WTC11 (cell line): ENCODE data around the gene SH3BP5L. TPM values are rescaled to one million over a fixed set of nuclear protein-coding genes. Genes with fewer than 3 reads are reported as not detected.

Experiments
- ATAC-seq: fragments of 200-7000 bp; cut with Tn5 transposase; 2 replicates; pipeline ENCODE4 v1.10.0; 2021; ENCODE audit warnings: mild to moderate bottlenecking, moderate library complexity
- CTCF ChIA-PET: fragments of 300-600 bp; sonication (Branson Sonifier 250); formaldehyde crosslinking; loops from one replicate; lab custom pipeline; 2021; ENCODE audit warnings: antibody characterized with exemption; lab: Charles Lee
- POLR2A ChIA-PET: fragments of 350-600 bp; sonication (Branson Sonifier 250); formaldehyde crosslinking; loops from one replicate; lab custom pipeline; 2021; ENCODE audit warnings: antibody characterized with exemption; lab: Charles Lee
- DNase-seq: peaks from one replicate; pipeline ENCODE4 v3.0.0; 2021; ENCODE audit warnings: low spot score
- H3K27ac Mint-ChIP-seq: 2 replicates; pipeline ENCODE4 v1.8.0; 2021; ENCODE audit warnings: mixed read lengths
- H3K27me3 Mint-ChIP-seq: 2 replicates; pipeline ENCODE4 v1.8.0; 2021; ENCODE audit warnings: low read depth, mild to moderate bottlenecking, moderate library complexity, mixed read lengths
- H3K36me3 Mint-ChIP-seq: 2 replicates; pipeline ENCODE4 v1.8.0; 2021; ENCODE audit warnings: mixed read lengths
- H3K4me1 Mint-ChIP-seq: 2 replicates; pipeline ENCODE4 v1.8.0; 2022; ENCODE audit warnings: mixed read lengths
- H3K4me3 Mint-ChIP-seq: 2 replicates; pipeline ENCODE4 v1.8.0; 2021; ENCODE audit warnings: mild to moderate bottlenecking, moderate library complexity, mixed read lengths
- H3K9me3 Mint-ChIP-seq: 2 replicates; pipeline ENCODE4 v1.8.0; 2021; ENCODE audit warnings: mixed read lengths
- CBFB ChIP-seq: sonication (generic); formaldehyde crosslinking; IDR thresholded peaks from 2 replicates; pipeline ENCODE4 v1.8.1; 2022; ENCODE audit warnings: mild to moderate bottlenecking, low read depth, missing genetic modification reagents
- FOXK1 ChIP-seq: sonication (generic); formaldehyde crosslinking; IDR thresholded peaks from 2 replicates; pipeline ENCODE4 v1.8.0; 2022; ENCODE audit warnings: mild to moderate bottlenecking, moderate library complexity, missing genetic modification reagents
- GRHL2 ChIP-seq: fragments of 250-450 bp; sonication (Bioruptor Pico); IDR thresholded peaks from 2 replicates; pipeline ENCODE4 v1.8.0; 2022; ENCODE audit warnings: mild to moderate bottlenecking, moderate library complexity; ENCODE audit not compliant: insufficient replicate concordance, severe bottlenecking
- HMGA2 ChIP-seq: fragments of 250-450 bp; sonication (Bioruptor Pico); IDR thresholded peaks from 2 replicates; pipeline ENCODE4 v1.4.0; 2021; ENCODE audit warnings: mild to moderate bottlenecking, moderate library complexity
- NR3C1 ChIP-seq: sonication (generic); formaldehyde crosslinking; conservative IDR thresholded peaks from 2 replicates; pipeline ENCODE4 v1.8.1; 2023; ENCODE audit warnings: low read depth, mild to moderate bottlenecking, missing genetic modification reagents
- OVOL2 ChIP-seq: fragments of 250-450 bp; sonication (Bioruptor Pico); IDR thresholded peaks from 2 replicates; pipeline ENCODE4 v1.9.0; 2021; ENCODE audit warnings: mild to moderate bottlenecking, borderline replicate concordance
- SMAD4 ChIP-seq: sonication (generic); formaldehyde crosslinking; IDR thresholded peaks from 2 replicates; pipeline ENCODE4 v1.8.0; 2022; ENCODE audit warnings: mild to moderate bottlenecking, missing genetic modification reagents
- TCF7 ChIP-seq: sonication (generic); formaldehyde crosslinking; IDR thresholded peaks from 2 replicates; pipeline ENCODE4 v1.8.0; 2022; ENCODE audit warnings: mild to moderate bottlenecking, low read depth, missing genetic modification reagents, moderate library complexity
- ZNF121 ChIP-seq: sonication (generic); formaldehyde crosslinking; IDR thresholded peaks from 2 replicates; pipeline ENCODE4 v1.8.0; 2023; ENCODE audit warnings: missing genetic modification reagents
- ZNF263 ChIP-seq: sonication (generic); formaldehyde crosslinking; IDR thresholded peaks from 2 replicates; pipeline ENCODE4 v1.8.1; 2022; ENCODE audit warnings: low read depth, mild to moderate bottlenecking, moderate library complexity, missing genetic modification reagents
- total RNA-seq: library from RNA; stranded (reverse); gene quantifications from 3 replicates; pipeline ENCODE4 v1.2.3, GENCODE V29; 2021
- TF ChIP-seq, protein P1 (sequence below): sonication (generic); formaldehyde crosslinking; IDR thresholded peaks from 2 replicates; pipeline ENCODE4 v1.8.1; 2023; ENCODE audit warnings: mild to moderate bottlenecking, missing genetic modification reagents
- TF ChIP-seq, protein P2 (sequence below): sonication (generic); formaldehyde crosslinking; IDR thresholded peaks from 2 replicates; pipeline ENCODE4 v1.8.1; 2022; ENCODE audit warnings: low read depth, mild to moderate bottlenecking, moderate library complexity, missing genetic modification reagents, borderline replicate concordance
- TF ChIP-seq, protein P3 (sequence below): sonication (generic); formaldehyde crosslinking; IDR thresholded peaks from 2 replicates; pipeline ENCODE4 v1.8.1; 2023; ENCODE audit warnings: mild to moderate bottlenecking, missing genetic modification reagents, moderate library complexity
- TF ChIP-seq, protein P4 (sequence below): fragments of 250-450 bp; sonication (Bioruptor Pico); IDR thresholded peaks from 2 replicates; pipeline ENCODE4 v1.8.0; 2021; ENCODE audit warnings: mild to moderate bottlenecking
- TF ChIP-seq, protein P5 (sequence below): fragments of 250-450 bp; sonication (Bioruptor Pico); conservative IDR thresholded peaks from 2 replicates; pipeline ENCODE4 v1.9.0; 2021; ENCODE audit warnings: mild to moderate bottlenecking

The SH3BP5L gene
- total RNA-seq, 1 experiment from 2014 or later, result 32.9 TPM

DNA sequence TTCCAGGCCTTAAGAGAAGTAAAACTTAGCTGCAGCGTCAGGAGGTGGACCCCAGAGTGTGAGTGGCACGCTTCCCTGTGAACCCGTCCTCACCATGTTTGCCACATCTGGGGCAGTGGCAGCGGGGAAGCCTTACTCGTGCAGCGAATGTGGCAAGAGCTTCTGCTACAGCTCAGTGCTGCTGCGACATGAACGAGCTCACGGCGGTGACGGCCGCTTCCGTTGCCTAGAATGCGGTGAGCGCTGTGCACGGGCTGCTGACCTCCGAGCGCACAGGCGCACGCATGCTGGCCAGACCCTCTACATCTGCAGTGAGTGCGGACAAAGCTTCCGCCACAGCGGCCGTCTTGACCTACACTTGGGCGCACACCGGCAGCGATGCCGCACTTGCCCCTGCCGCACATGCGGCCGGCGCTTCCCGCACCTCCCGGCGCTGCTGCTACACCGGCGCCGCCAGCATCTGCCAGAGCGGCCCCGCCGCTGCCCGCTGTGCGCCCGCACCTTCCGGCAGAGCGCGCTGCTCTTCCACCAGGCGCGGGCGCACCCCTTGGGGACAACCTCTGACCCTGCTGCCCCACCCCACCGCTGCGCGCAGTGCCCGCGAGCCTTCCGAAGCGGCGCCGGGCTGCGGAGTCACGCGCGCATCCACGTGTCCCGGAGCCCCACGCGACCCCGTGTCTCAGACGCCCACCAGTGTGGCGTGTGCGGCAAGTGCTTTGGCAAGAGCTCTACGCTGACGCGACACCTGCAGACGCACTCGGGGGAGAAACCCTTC, 21.7 kb upstream of the SH3BP5L start (continued):
- TF ChIP-seq, protein P1, sequence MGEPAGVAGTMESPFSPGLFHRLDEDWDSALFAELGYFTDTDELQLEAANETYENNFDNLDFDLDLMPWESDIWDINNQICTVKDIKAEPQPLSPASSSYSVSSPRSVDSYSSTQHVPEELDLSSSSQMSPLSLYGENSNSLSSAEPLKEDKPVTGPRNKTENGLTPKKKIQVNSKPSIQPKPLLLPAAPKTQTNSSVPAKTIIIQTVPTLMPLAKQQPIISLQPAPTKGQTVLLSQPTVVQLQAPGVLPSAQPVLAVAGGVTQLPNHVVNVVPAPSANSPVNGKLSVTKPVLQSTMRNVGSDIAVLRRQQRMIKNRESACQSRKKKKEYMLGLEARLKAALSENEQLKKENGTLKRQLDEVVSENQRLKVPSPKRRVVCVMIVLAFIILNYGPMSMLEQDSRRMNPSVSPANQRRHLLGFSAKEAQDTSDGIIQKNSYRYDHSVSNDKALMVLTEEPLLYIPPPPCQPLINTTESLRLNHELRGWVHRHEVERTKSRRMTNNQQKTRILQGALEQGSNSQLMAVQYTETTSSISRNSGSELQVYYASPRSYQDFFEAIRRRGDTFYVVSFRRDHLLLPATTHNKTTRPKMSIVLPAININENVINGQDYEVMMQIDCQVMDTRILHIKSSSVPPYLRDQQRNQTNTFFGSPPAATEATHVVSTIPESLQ (CRISPR knock-in tag), result no peak
- no peak for TF ChIP-seq NR3C1 (CRISPR knock-in tag)
- TF ChIP-seq ZNF263 (CRISPR knock-in tag), result no peak
- TF ChIP-seq, protein P2, sequence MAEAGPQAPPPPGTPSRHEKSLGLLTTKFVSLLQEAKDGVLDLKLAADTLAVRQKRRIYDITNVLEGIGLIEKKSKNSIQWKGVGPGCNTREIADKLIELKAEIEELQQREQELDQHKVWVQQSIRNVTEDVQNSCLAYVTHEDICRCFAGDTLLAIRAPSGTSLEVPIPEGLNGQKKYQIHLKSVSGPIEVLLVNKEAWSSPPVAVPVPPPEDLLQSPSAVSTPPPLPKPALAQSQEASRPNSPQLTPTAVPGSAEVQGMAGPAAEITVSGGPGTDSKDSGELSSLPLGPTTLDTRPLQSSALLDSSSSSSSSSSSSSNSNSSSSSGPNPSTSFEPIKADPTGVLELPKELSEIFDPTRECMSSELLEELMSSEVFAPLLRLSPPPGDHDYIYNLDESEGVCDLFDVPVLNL (CRISPR knock-in tag), result no peak
- TF ChIP-seq CBFB (CRISPR knock-in tag), result no peak
- no peak for TF ChIP-seq SMAD4 (CRISPR knock-in tag)
- no peak for TF ChIP-seq GRHL2 (CRISPR knock-in tag)

DNA sequence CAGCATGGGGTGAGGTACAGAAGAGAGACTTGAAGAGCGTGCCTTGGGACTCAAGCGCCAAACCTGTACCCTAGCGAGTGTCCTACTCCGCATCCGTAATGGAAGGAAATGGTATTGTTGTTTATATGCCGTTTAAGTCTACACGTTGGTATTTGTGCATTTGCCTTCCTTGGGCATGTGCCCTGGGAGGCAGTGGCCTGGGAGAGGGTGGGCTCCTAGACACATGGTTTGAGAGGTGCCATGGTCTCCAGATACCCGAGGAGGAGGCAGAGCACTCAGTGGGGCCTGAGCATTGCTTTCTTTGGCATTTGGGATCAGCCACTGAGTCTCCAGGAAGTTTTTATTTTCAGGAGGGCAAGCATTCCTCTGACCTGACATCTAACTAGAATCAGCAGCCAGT, 18.8 kb upstream of the SH3BP5L start:
- ATAC-seq, result no peak
- peaks cover 2% of the 10 kb centered on the region for H3K4me1 Mint-ChIP-seq
- H3K27me3 Mint-ChIP-seq, result no peaks in the 10 kb centered on the region
- H3K9me3 Mint-ChIP-seq, result no peaks in the 10 kb centered on the region
- no peak for TF ChIP-seq TCF7 (CRISPR knock-in tag)
- TF ChIP-seq, protein P3, sequence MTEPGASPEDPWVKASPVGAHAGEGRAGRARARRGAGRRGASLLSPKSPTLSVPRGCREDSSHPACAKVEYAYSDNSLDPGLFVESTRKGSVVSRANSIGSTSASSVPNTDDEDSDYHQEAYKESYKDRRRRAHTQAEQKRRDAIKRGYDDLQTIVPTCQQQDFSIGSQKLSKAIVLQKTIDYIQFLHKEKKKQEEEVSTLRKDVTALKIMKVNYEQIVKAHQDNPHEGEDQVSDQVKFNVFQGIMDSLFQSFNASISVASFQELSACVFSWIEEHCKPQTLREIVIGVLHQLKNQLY, result no peak
- no peak for TF ChIP-seq OVOL2 (CRISPR knock-in tag)
- no peak overlapping the region for H3K4me3 Mint-ChIP-seq
- DNase-seq, result no peak
- ChIA-PET POLR2A (no interaction called here), CTCF (interaction anchor here (1.1 kb wide), 1 partner anchor 14 kb away, joined by 3 read pairs; the partner anchor contains the start of gene ZNF692)
- no peak overlapping the region for H3K27ac Mint-ChIP-seq
- H3K36me3 Mint-ChIP-seq, result peaks cover 22% of the 10 kb centered on the region

DNA sequence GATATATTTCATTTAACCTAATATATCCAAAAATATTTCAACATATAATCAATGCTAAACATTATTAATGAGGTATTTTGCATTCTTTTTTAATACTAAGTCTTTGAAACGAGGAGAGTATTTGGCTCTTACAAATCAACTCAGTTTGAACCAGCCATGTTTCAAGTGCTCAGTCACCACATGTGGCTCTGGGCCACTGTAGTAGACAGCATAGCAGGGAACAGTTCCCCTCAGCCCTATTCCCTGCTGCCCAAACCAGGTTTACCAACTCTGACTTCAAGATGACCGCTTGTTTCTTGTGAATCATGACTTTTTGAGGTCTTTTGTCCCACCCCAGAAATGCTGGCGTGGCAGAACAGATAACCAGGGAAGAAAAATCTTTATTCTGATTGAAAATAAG, 18.0 kb upstream of the SH3BP5L start:
- ATAC-seq, result no peak
- no peak for TF ChIP-seq TCF7 (CRISPR knock-in tag)
- no peak for TF ChIP-seq FOXK1 (CRISPR knock-in tag)
- peak; percentile 78; the same call in 1 of the 2 replicates for TF ChIP-seq HMGA2 (CRISPR knock-in tag)
- Mint-ChIP-seq H3K27ac (no peak overlapping the region), H3K9me3 (no peaks in the 10 kb centered on the region), H3K36me3 (peaks cover 17% of the 10 kb centered on the region), H3K4me3 (no peak overlapping the region), H3K27me3 (no peaks in the 10 kb centered on the region), H3K4me1 (peaks cover 4% of the 10 kb centered on the region)
- CTCF ChIA-PET, result no interaction called here
- POLR2A ChIA-PET, result no interaction called here
- no peak for DNase-seq

DNA sequence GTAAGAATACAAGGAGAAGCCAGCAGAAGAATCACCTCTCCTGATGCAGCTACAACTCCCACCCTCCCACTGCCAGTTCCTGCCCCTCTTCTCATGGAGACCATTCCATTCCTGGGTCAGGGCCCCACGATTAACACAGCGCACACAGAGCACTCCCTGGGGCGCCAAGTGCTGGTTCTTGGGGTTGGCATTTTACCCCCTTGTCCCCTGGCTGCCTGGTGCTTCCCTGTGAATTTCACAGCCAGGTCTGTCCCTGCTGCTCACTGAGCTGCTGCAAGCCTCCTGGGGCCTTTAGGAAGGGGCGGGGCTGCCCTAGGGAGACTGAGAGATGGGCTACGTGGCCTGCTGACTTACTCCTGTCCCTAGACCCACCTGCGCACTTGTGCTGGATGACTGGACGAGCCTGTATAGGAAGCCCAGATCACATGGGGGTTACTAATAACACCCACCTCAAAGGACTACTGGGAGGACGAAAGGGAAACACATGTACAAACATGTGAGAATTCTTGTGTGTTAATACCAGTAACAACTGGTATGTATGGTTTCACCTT, 17.1 kb upstream of the SH3BP5L start:
- CTCF ChIA-PET, result interaction anchor here (1.6 kb wide), 1 partner anchor 31 kb away, joined by 10 read pairs; no protein-coding TSS in a partner anchor
- TF ChIP-seq, protein P4, sequence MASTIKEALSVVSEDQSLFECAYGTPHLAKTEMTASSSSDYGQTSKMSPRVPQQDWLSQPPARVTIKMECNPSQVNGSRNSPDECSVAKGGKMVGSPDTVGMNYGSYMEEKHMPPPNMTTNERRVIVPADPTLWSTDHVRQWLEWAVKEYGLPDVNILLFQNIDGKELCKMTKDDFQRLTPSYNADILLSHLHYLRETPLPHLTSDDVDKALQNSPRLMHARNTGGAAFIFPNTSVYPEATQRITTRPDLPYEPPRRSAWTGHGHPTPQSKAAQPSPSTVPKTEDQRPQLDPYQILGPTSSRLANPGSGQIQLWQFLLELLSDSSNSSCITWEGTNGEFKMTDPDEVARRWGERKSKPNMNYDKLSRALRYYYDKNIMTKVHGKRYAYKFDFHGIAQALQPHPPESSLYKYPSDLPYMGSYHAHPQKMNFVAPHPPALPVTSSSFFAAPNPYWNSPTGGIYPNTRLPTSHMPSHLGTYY, result no peak
- TF ChIP-seq ZNF263 (CRISPR knock-in tag) (no peak), ZNF121 (CRISPR knock-in tag) (no peak)
- TF ChIP-seq, protein P5, sequence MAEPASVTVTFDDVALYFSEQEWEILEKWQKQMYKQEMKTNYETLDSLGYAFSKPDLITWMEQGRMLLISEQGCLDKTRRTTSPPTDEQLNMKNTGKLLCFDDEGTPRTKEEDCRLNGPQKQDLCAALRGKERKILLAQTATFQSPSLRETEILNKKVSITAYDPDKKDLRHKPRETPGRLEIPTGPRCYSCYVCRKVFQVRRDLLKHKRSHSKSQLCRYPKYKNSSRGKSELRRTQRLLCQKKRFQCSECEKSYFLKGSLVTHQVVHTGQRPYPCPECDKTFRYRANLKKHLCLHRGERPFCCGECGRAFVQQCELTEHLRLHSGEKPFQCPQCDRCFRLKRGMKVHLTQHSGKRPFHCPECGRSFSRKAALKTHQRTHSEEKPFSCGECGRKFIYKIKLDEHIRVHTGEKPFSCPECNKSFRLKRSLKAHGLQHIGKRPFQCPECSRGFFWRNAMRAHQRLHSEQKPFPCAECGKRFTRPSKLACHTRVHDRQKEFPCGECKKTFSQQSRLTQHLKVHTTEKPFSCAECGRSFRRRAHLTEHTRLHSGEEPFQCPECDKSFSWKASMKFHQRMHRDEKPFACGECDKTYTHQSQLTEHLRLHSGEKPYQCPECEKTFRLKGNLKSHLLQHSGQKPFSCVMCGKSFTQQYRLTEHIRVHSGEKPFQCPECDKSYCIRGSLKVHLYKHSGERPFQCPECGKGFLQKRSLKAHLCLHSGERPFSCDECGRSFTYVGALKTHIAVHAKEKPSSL (CRISPR knock-in tag), result no peak
- no peak overlapping the region for H3K27ac Mint-ChIP-seq
- H3K27me3 Mint-ChIP-seq, result no peaks in the 10 kb centered on the region
- no peak overlapping the region for H3K4me3 Mint-ChIP-seq
- POLR2A ChIA-PET, result interaction anchor here (1.7 kb wide), 1 partner anchor 64 kb away, joined by 4 read pairs; no protein-coding TSS in a partner anchor
- peaks cover 4% of the 10 kb centered on the region for H3K4me1 Mint-ChIP-seq
- no peaks in the 10 kb centered on the region for H3K9me3 Mint-ChIP-seq
- ATAC-seq (no peak), DNase-seq (no peak)
- peaks cover 16% of the 10 kb centered on the region for H3K36me3 Mint-ChIP-seq
